Spleen (tissue), 7 donors: ENCODE measurements around the gene ANKRD17.

Source experiments
- CTCF ChIP-seq, 11 experiments: fragments of 200-600 bp in 7 of 11; fragments of 450-650 bp in 4 of 11; sonication (generic) in 4 of 11; IDR thresholded peaks in 8 of 11; conservative IDR thresholded peaks in 3 of 11; 1 replicate in 7 of 11; 2 replicates in 4 of 11; pipeline versions ENCODE4 v1.4.0 to v1.8.0; 2016 to 2021; ENCODE audit warnings: antibody characterized with exemption in 11 of 11, inconsistent platforms in 4 of 11, mild to moderate bottlenecking in 1 of 11
- POLR2A ChIP-seq, 3 donors: fragments of 450-650 bp; IDR thresholded peaks; one replicate each; pipeline ENCODE4 v1.5.1; 2017; ENCODE audit warnings: antibody characterized with exemption in 3 of 3, mild to moderate bottlenecking in 1 of 3
- POLR2AphosphoS5 ChIP-seq, 3 donors: sonication (generic); formaldehyde crosslinking; IDR thresholded peaks; one replicate each; pipeline ENCODE4 v1.5.1; 2017; ENCODE audit warnings: antibody characterized with exemption in 3 of 3
- donor health status: DM: no; HTN: no; CAD: no; lungs with moderate emphysema.
- donor health status: DM: no; HTN: no; CAD: no.
- donor health status: DM: no; HTN: no; CAD: no.

GRCh38 chr4:73213916-73214653 lies 44.5 kb downstream of the ANKRD17 start:
- TF ChIP-seq POLR2A (IDR thresholded peaks at IDR 0.05) (no peak), CTCF (IDR thresholded peaks at IDR 0.05 in 8 of 11, conservative IDR thresholded peaks at IDR 0.05 in 3 of 11) (no peak), POLR2AphosphoS5 (IDR thresholded peaks at IDR 0.05) (no peak)
